Measurements from ENCODE around the gene SCRN2.

SCRN2 gene

GRCh38 chr17:47803751-47804150 is 37.3 kb downstream of the SCRN2 start:
- no peaks in the 10 kb centered on the region for H3K27me3 ChIP-seq (ENCODE audit: insufficient read depth, poor library complexity, severe bottlenecking)
- TF ChIP-seq POLR2AphosphoS5 (IDR thresholded peaks at IDR 0.05; ENCODE audit: low read depth) (no peak), REST (IDR thresholded peaks at IDR 0.05; ENCODE audit: insufficient replicate concordance, low read depth) (no peak), SPI1 (IDR thresholded peaks at IDR 0.05; ENCODE audit: borderline replicate concordance, low read depth) (no peak), GABPA (IDR thresholded peaks at IDR 0.05; ENCODE audit: low read depth) (no peak), CTCF (IDR thresholded peaks at IDR 0.05; ENCODE audit: insufficient read depth, low read length) (no peak)
- DNase-seq (ENCODE audit: low read depth in 1 of 2, low spot score in 1 of 2): no peak
- H3K27ac ChIP-seq (replicated peaks): no peak overlapping the region
- no peak overlapping the region for H3K4me3 ChIP-seq (replicated peaks; ENCODE audit: insufficient read depth, low read length)

GRCh38 chr17:47803201-47803600 is 37.9 kb downstream of the SCRN2 start:
- Histone ChIP-seq H3K27me3 (ENCODE audit: insufficient read depth, poor library complexity, severe bottlenecking) (no peaks in the 10 kb centered on the region), H3K4me3 (replicated peaks; ENCODE audit: insufficient read depth, low read length) (no peak overlapping the region), H3K27ac (replicated peaks) (no peak overlapping the region)
- no peak for DNase-seq (ENCODE audit: low read depth in 1 of 2, low spot score in 1 of 2)
- no peak for TF ChIP-seq SPI1 (IDR thresholded peaks at IDR 0.05; ENCODE audit: borderline replicate concordance, low read depth)
- TF ChIP-seq REST (IDR thresholded peaks at IDR 0.05; ENCODE audit: insufficient replicate concordance, low read depth): no peak
- TF ChIP-seq POLR2AphosphoS5 (IDR thresholded peaks at IDR 0.05; ENCODE audit: low read depth): no peak
- no peak for TF ChIP-seq GABPA (IDR thresholded peaks at IDR 0.05; ENCODE audit: low read depth)
- TF ChIP-seq CTCF (IDR thresholded peaks at IDR 0.05; ENCODE audit: insufficient read depth, low read length): no peak

GRCh38 chr17:47802341-47803022 is 38.6 kb downstream of the SCRN2 start:
- DNase-seq (ENCODE audit: low read depth in 1 of 2, low spot score in 1 of 2): peak in 1 of 2 experiments; percentile 51

More at GRCh38 chr17:47802341-47803022, 38.6 kb downstream of the SCRN2 start:
- H3K27ac ChIP-seq (replicated peaks): no peak overlapping the region
- H3K4me3 ChIP-seq (replicated peaks; ENCODE audit: insufficient read depth, low read length): no peak overlapping the region
- no peak for TF ChIP-seq POLR2AphosphoS5 (IDR thresholded peaks at IDR 0.05; ENCODE audit: low read depth)
- peak; percentile 66 for TF ChIP-seq CTCF (IDR thresholded peaks at IDR 0.05; ENCODE audit: insufficient read depth, low read length)
- no peaks in the 10 kb centered on the region for H3K27me3 ChIP-seq (ENCODE audit: insufficient read depth, poor library complexity, severe bottlenecking)

Data from HL-60 (cell line).